PFSK-1 (cell line): ENCODE results near the gene APIP.

Source experiments
- FOXP2 ChIP-seq: optimal IDR thresholded peaks from 2 replicates; pipeline ENCODE3; 2011; ENCODE audit warnings: borderline replicate concordance, control low read depth, inconsistent platforms; ENCODE audit not compliant: insufficient read depth; ENCODE audit errors: extremely low read length, extremely low read depth
- POLR2AphosphoS5 ChIP-seq: IDR thresholded peaks from 2 replicates; pipeline ENCODE4 v1.6.1; 2012; ENCODE audit warnings: low read depth, mild to moderate bottlenecking, control low read depth, low read length, moderate library complexity
- SIN3A ChIP-seq: IDR thresholded peaks from 2 replicates; pipeline ENCODE4 v1.6.1; 2012; ENCODE audit warnings: mild to moderate bottlenecking, low read length, moderate library complexity, borderline replicate concordance; ENCODE audit not compliant: insufficient read depth
- TAF1 ChIP-seq: IDR thresholded peaks from 2 replicates; pipeline ENCODE4 v1.6.1; 2012; ENCODE audit warnings: low read length, control low read depth, borderline replicate concordance; ENCODE audit not compliant: insufficient read depth
- TF ChIP-seq, protein P1 (sequence below), 2 experiments: IDR thresholded peaks; 2 replicates each; pipeline versions ENCODE4 v1.6.1 to v1.8.0; 2011 to 2012; ENCODE audit warnings: low read depth in 2 of 2, low read length in 2 of 2, control low read depth in 1 of 2, inconsistent platforms in 1 of 2, mild to moderate bottlenecking in 1 of 2, moderate library complexity in 1 of 2; ENCODE audit not compliant: insufficient read depth in 1 of 2

GRCh38 chr11:34865261-34865660 is 50.9 kb downstream of the APIP start:
- TF ChIP-seq POLR2AphosphoS5, result no peak
- TF ChIP-seq TAF1, result no peak
- TF ChIP-seq, protein P1, sequence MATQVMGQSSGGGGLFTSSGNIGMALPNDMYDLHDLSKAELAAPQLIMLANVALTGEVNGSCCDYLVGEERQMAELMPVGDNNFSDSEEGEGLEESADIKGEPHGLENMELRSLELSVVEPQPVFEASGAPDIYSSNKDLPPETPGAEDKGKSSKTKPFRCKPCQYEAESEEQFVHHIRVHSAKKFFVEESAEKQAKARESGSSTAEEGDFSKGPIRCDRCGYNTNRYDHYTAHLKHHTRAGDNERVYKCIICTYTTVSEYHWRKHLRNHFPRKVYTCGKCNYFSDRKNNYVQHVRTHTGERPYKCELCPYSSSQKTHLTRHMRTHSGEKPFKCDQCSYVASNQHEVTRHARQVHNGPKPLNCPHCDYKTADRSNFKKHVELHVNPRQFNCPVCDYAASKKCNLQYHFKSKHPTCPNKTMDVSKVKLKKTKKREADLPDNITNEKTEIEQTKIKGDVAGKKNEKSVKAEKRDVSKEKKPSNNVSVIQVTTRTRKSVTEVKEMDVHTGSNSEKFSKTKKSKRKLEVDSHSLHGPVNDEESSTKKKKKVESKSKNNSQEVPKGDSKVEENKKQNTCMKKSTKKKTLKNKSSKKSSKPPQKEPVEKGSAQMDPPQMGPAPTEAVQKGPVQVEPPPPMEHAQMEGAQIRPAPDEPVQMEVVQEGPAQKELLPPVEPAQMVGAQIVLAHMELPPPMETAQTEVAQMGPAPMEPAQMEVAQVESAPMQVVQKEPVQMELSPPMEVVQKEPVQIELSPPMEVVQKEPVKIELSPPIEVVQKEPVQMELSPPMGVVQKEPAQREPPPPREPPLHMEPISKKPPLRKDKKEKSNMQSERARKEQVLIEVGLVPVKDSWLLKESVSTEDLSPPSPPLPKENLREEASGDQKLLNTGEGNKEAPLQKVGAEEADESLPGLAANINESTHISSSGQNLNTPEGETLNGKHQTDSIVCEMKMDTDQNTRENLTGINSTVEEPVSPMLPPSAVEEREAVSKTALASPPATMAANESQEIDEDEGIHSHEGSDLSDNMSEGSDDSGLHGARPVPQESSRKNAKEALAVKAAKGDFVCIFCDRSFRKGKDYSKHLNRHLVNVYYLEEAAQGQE (IDR thresholded peaks at IDR 0.05; ENCODE audit: insufficient read depth in 1 of 2, low read depth in 2 of 2, low read length in 2 of 2), result no peak
- no peak for TF ChIP-seq SIN3A
- TF ChIP-seq FOXP2, result no peak
